Measurements from ENCODE around the gene TADA2B. TPM values are rescaled to one million over a fixed set of nuclear protein-coding genes. Genes with fewer than 3 reads are reported as not detected.

TADA2B gene
- polyA plus RNA-seq, 4 donors, result 13.5 to 20.8 (median 14.6) TPM

DNA sequence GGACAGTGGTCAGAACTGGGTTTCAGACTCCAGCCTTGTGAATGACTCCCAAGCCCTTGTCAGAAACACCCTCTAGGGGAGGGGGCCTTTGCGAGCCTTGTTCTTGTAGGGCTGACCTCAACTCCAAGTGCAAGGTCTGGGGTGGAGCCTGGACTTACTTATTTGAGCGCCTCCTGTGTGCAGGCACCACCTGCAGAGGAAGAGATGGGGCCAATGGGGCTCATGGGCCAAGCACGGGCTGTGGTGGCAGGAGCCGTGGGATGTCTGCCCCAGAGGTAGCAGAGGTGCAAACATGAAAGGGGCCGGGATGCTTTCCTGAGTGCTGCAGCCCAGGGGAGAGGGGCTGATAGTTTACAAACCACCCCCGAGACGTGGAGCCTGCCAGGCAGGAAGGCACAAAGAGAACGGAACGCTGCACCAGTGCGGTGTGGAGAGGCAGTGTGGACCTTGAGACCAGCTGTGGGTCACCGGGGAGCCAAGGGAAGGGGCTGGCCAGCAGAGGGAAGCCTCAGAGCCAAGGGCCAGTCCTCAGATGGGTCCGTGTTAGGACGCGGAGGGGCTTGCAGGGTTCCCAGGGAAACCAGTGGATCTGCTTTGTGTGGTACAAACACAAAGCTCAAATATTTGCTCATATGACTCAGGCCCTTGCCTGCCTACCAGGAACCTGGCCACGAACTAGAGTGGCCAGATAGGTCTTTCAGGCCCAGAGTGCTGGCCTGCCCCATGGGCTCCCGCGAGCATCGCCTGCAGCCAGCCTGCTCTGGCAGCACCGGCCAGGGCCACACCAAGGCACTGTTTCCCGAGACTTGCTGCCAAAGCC lies 8.7 kb upstream of the TADA2B start:
- Histone ChIP-seq H3K27ac (ENCODE audit: low read depth in 1 of 3, low read length in 2 of 3) (no peak overlapping the region), H3K4me3 (ENCODE audit: low read depth in 1 of 3, low read length in 3 of 3) (no peak overlapping the region), H3K27me3 (ENCODE audit: control insufficient read depth in 3 of 3, insufficient read depth in 3 of 3, low read length in 3 of 3) (no peaks in the 10 kb centered on the region), H3K9me3 (ENCODE audit: control insufficient read depth in 2 of 2, insufficient read depth in 1 of 2, low read depth in 1 of 2, low read length in 1 of 2) (no peaks in the 10 kb centered on the region), H3K36me3 (ENCODE audit: control insufficient read depth in 3 of 3, insufficient read depth in 2 of 3, low read depth in 1 of 3, low read length in 3 of 3) (peaks cover 3 to 40% (median 16%) of the 10 kb centered on the region in 3 donors), H3K4me1 (ENCODE audit: control insufficient read depth in 3 of 3, insufficient read depth in 2 of 3, low read depth in 1 of 3, low read length in 2 of 3) (no peaks in the 10 kb centered on the region)
- 68 to 73% (median 71%) methylated on average over 20 of the region's 20 CpGs for WGBS, 3 donors
- peak in 1 of 2 donors; percentile 26 for DNase-seq
- no peak for FAIRE-seq

DNA sequence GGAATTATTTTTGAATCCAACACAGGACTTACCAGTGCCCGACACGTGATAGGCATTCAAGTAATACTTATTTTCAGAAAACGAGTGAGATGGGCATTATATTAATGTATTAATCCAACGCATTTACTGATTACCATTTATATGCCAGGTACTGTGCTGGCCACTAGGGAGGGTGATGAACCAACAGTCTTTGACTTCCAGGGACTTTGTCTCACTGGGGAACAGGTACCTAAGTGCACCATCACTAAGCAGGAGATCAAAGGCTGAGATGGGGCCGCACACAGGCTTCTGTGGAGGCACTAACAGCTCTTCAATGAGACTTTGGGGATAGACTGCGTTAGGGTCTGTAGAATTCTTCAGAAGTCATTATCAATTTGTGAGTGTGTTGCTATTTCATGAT lies 5.7 kb upstream of the TADA2B start:
- Histone ChIP-seq H3K4me3 (ENCODE audit: low read depth in 1 of 3, low read length in 3 of 3) (no peak overlapping the region), H3K4me1 (ENCODE audit: control insufficient read depth in 3 of 3, insufficient read depth in 2 of 3, low read depth in 1 of 3, low read length in 2 of 3) (peaks cover 0 to 11% (median 0%) of the 10 kb centered on the region in 3 donors), H3K9me3 (ENCODE audit: control insufficient read depth in 2 of 2, insufficient read depth in 1 of 2, low read depth in 1 of 2, low read length in 1 of 2) (no peaks in the 10 kb centered on the region), H3K36me3 (ENCODE audit: control insufficient read depth in 3 of 3, insufficient read depth in 2 of 3, low read depth in 1 of 3, low read length in 3 of 3) (peaks cover 0 to 13% (median 1%) of the 10 kb centered on the region in 3 donors), H3K27me3 (ENCODE audit: control insufficient read depth in 3 of 3, insufficient read depth in 3 of 3, low read length in 3 of 3) (peaks cover 0 to 3% (median 0%) of the 10 kb centered on the region in 3 donors), H3K27ac (ENCODE audit: low read depth in 1 of 3, low read length in 2 of 3) (no peak overlapping the region)
- DNase-seq (peak; percentile 31 to 62), FAIRE-seq (no peak)
- 31 to 64% (median 52%) methylated on average over 6 of the region's 6 CpGs for WGBS, 3 donors

DNA sequence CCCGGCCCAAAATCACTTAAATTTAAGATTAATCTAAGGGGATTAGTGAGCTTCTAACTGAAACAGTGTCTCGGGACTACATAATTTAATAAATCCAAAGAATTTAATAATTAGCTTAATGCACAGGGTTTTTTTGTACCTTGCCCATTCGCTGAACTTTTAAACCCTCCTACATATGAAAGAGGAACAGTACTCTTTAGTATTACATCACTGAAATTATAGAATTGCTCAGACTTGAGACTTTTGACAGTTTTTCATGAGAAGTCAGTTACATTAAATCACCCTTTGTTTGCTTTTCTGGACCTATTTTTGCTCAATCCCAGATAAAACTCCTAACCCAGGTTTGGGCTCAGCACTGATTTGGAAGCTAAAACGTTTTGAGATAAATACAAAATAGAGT lies 2.4 kb upstream of the TADA2B start:
- FAIRE-seq, result no peak
- peaks cover 0 to 3% (median 0%) of the 10 kb centered on the region in 3 donors for H3K27me3 ChIP-seq (ENCODE audit: control insufficient read depth in 3 of 3, insufficient read depth in 3 of 3, low read length in 3 of 3)
- WGBS, 3 donors, result 80 to 87% (median 87%) methylated on average over 4 of the region's 4 CpGs
- H3K4me1 ChIP-seq (ENCODE audit: control insufficient read depth in 3 of 3, insufficient read depth in 2 of 3, low read depth in 1 of 3, low read length in 2 of 3), result peaks cover 0 to 21% (median 9%) of the 10 kb centered on the region in 3 donors
- no peaks in the 10 kb centered on the region for H3K9me3 ChIP-seq (ENCODE audit: control insufficient read depth in 2 of 2, insufficient read depth in 1 of 2, low read depth in 1 of 2, low read length in 1 of 2)
- H3K4me3 ChIP-seq (ENCODE audit: low read depth in 1 of 3, low read length in 3 of 3), result no peak overlapping the region
- H3K36me3 ChIP-seq (ENCODE audit: control insufficient read depth in 3 of 3, insufficient read depth in 2 of 3, low read depth in 1 of 3, low read length in 3 of 3), result peaks cover 0 to 6% (median 0%) of the 10 kb centered on the region in 3 donors
- DNase-seq, result no peak
- H3K27ac ChIP-seq (ENCODE audit: low read depth in 1 of 3, low read length in 2 of 3), result no peak overlapping the region

DNA sequence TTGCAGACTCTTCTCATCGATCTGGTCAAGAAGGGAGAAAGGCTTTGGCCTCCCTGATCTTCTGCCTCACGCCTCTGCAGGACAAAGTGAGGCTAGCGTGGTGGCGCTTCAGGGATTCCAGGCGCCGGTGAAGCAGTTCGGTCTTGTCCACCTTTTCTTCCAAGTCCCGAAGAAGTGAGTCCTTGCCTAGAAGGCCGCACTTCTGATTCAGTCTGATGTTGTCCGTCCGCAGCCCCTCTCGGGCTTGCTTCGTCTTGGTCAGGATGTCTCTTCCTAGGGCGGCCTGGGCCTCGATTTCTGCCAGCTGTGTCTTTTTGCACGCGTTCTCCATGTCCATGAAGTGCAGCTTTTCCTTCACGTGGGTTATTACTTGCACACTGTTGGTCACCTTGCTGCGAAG lies 1.9 kb upstream of the TADA2B start:
- H3K4me1 ChIP-seq (ENCODE audit: control insufficient read depth in 3 of 3, insufficient read depth in 2 of 3, low read depth in 1 of 3, low read length in 2 of 3), result peaks cover 0 to 21% (median 14%) of the 10 kb centered on the region in 3 donors
- H3K36me3 ChIP-seq (ENCODE audit: control insufficient read depth in 3 of 3, insufficient read depth in 2 of 3, low read depth in 1 of 3, low read length in 3 of 3), result peaks cover 0 to 11% (median 0%) of the 10 kb centered on the region in 3 donors
- H3K9me3 ChIP-seq (ENCODE audit: control insufficient read depth in 2 of 2, insufficient read depth in 1 of 2, low read depth in 1 of 2, low read length in 1 of 2), result no peaks in the 10 kb centered on the region
- no peak overlapping the region for H3K4me3 ChIP-seq (ENCODE audit: low read depth in 1 of 3, low read length in 3 of 3)
- DNase-seq, result no peak
- FAIRE-seq, result no peak
- H3K27me3 ChIP-seq (ENCODE audit: control insufficient read depth in 3 of 3, insufficient read depth in 3 of 3, low read length in 3 of 3), result peaks cover 0 to 3% (median 0%) of the 10 kb centered on the region in 3 donors
- WGBS, 3 donors, result 92 to 95% (median 93%) methylated on average over 19 of the region's 19 CpGs
- no peak overlapping the region for H3K27ac ChIP-seq (ENCODE audit: low read depth in 1 of 3, low read length in 2 of 3)

DNA sequence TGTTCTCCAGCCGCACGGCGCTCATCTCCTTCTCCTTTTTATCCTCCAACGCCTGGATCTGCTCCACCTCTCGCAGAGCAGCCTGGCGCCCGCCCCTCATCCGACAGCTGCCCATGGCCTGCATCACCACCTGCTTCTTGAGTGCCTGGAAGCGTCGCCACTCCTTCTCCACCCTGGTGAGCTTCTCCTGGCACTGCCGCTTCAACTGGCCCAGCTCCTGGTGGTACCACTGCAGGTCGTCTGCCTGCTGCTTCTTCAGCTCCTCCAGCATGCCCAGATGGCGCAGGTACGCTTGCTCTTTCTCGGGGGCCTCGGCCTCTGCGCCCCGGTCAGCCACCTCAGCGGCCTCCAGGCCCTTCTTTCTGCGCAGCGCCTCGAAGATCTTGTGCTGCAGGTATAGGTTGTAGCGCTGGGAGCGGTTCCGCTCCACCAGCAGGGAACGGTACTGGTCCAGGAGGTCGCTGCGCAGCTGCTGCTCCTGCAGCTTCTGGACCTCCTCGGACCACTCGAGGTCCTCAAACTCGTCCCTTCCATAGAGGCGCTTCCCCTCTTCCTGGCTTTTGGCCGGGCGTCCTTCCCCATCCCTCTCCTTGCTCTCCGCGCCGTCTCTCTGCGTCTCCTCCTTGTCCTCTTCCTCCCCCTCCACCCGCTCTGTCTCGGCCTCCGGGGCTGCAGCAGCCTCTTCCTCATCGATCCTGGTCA lies 1.2 kb upstream of the TADA2B start:
- 13 to 23% (median 16%) methylated on average over 41 to 42 of the region's 42 CpGs for WGBS, 3 donors
- Histone ChIP-seq H3K9me3 (ENCODE audit: control insufficient read depth in 2 of 2, insufficient read depth in 1 of 2, low read depth in 1 of 2, low read length in 1 of 2) (no peaks in the 10 kb centered on the region), H3K27ac (ENCODE audit: low read depth in 1 of 3, low read length in 2 of 3) (peak overlapping the region in 2 of 3 donors; percentile 63 to 75), H3K36me3 (ENCODE audit: control insufficient read depth in 3 of 3, insufficient read depth in 2 of 3, low read depth in 1 of 3, low read length in 3 of 3) (peaks cover 0 to 18% (median 0%) of the 10 kb centered on the region in 3 donors), H3K27me3 (ENCODE audit: control insufficient read depth in 3 of 3, insufficient read depth in 3 of 3, low read length in 3 of 3) (peaks cover 0 to 3% (median 0%) of the 10 kb centered on the region in 3 donors), H3K4me1 (ENCODE audit: control insufficient read depth in 3 of 3, insufficient read depth in 2 of 3, low read depth in 1 of 3, low read length in 2 of 3) (peaks cover 0 to 21% (median 16%) of the 10 kb centered on the region in 3 donors), H3K4me3 (ENCODE audit: low read depth in 1 of 3, low read length in 3 of 3) (peak overlapping the region; percentile 48 to 77 (median 51))
- peak in 1 of 2 donors; percentile 9 for DNase-seq
- no peak for FAIRE-seq

DNA sequence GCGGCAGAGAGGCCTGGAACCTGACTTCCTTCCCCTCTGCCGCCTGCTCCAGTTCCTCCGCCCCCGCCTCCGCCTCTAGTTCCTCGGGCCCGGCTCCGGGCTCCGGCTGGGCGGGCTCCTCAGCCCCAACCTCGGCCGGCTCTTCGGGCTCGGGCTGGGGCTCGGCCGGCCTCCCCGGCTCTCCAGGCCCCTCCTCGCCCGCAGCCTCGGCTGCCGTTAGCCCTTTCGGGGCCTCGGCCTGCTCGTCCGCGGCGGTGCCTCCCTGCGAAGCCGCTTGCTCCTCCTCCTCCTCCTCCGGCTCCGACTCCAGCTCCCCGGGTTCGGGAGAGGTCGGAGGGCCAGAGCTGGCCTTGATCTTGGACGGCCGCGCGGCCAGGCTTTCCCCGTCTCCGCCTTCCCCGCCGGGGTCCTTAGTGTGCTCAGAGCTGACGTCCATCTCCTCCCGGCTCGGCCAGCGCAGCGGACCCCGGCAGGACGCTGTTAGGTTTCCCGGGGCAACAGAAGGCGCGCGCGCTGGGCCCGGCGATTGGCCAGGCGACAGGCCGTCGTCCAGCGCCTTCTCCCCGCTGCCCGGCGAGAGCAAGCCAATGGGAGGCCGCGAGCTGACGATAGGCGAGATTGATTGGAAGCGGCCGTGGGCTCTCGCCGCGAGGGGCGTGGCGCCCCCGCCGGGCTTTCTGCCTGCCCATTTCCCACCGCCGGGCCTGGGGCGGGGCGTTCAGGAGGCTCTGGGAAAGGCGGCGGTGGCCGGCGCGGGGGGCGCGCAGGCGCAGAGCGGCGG lies 479 bp upstream of the TADA2B start:
- Histone ChIP-seq H3K4me3 (ENCODE audit: low read depth in 1 of 3, low read length in 3 of 3) (peak overlapping the region; percentile 48 to 88 (median 77)), H3K27ac (ENCODE audit: low read depth in 1 of 3, low read length in 2 of 3) (peak overlapping the region in 2 of 3 donors; percentile 63 to 75), H3K4me1 (ENCODE audit: control insufficient read depth in 3 of 3, insufficient read depth in 2 of 3, low read depth in 1 of 3, low read length in 2 of 3) (peaks cover 0 to 21% (median 16%) of the 10 kb centered on the region in 3 donors), H3K9me3 (ENCODE audit: control insufficient read depth in 2 of 2, insufficient read depth in 1 of 2, low read depth in 1 of 2, low read length in 1 of 2) (no peaks in the 10 kb centered on the region), H3K27me3 (ENCODE audit: control insufficient read depth in 3 of 3, insufficient read depth in 3 of 3, low read length in 3 of 3) (peaks cover 0 to 3% (median 0%) of the 10 kb centered on the region in 3 donors), H3K36me3 (ENCODE audit: control insufficient read depth in 3 of 3, insufficient read depth in 2 of 3, low read depth in 1 of 3, low read length in 3 of 3) (peaks cover 0 to 25% (median 0%) of the 10 kb centered on the region in 3 donors)
- 0% methylated on average over 48 to 90 of the region's 90 CpGs for WGBS, 3 donors
- DNase-seq, result peak; percentile 98 to 99
- no peak for FAIRE-seq

DNA sequence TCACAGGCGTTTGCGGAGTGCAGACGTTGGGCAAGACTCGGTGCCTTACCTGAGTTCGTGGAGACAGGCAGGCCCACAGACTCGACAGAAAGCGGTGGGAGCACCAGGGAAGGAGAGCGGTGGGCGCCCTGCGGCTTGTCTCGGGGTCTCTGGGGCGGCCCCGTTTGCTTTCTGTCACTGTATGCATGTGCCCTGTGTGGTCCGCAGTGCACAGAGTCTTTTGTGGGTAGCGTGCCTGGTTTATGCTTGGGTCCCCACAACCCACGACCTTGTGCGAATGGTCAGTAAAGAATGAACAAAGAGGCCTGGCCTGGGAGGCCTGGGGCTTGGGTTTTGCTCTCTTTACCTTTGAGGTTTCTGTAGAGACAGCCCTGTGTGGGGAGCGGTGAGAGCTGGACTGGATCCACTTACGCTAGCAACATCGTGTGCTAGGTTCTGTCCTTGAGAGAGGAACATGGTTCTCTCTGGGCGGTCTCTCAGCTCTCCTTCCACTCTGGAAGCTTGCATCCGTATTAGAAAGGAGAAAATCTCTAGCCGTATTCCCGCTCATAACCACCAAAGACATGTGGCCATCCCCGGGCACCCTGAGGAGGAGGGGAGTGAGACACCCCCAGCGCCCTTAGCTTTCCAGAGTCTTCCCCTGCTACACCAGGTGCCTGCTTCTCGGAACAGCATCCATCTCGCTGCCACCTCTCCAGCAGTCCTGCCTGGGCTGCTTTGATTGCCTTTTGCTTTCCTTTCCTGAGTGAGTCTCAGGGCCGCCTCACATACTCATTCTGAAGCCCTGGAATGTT lies 1.2 kb downstream of the TADA2B start:
- DNase-seq (peak in 1 of 2 donors; percentile 29), FAIRE-seq (no peak)
- 6 to 16% (median 12%) methylated on average over 29 of the region's 29 CpGs for WGBS, 3 donors
- Histone ChIP-seq H3K4me1 (ENCODE audit: control insufficient read depth in 3 of 3, insufficient read depth in 2 of 3, low read depth in 1 of 3, low read length in 2 of 3) (peaks cover 0 to 21% (median 16%) of the 10 kb centered on the region in 3 donors), H3K27ac (ENCODE audit: low read depth in 1 of 3, low read length in 2 of 3) (peak overlapping the region in 2 of 3 donors; percentile 82 to 94), H3K36me3 (ENCODE audit: control insufficient read depth in 3 of 3, insufficient read depth in 2 of 3, low read depth in 1 of 3, low read length in 3 of 3) (peaks cover 0 to 39% (median 0%) of the 10 kb centered on the region in 3 donors), H3K4me3 (ENCODE audit: low read depth in 1 of 3, low read length in 3 of 3) (peak overlapping the region; percentile 88 to 97 (median 89)), H3K9me3 (ENCODE audit: control insufficient read depth in 2 of 2, insufficient read depth in 1 of 2, low read depth in 1 of 2, low read length in 1 of 2) (no peaks in the 10 kb centered on the region), H3K27me3 (ENCODE audit: control insufficient read depth in 3 of 3, insufficient read depth in 3 of 3, low read length in 3 of 3) (peaks cover 0 to 3% (median 0%) of the 10 kb centered on the region in 3 donors)
